ENCODE measurements around the gene IPO4.
"Not testable (repeated sequence)": the region's sequence is repeated elsewhere in the genome, so short reads cannot be mapped to it uniquely, and the experiment has no call there.

The IPO4 gene

GRCh38 chr14:24228902-24229301 is 40.3 kb upstream of the IPO4 start:
- H3K36me3 Mint-ChIP-seq (ENCODE audit: low read depth), result peaks cover 15% of the 10 kb centered on the region
- no peak for ATAC-seq
- peaks cover 38% of the 10 kb centered on the region for H3K4me1 Mint-ChIP-seq
- no peaks in the 10 kb centered on the region for H3K27me3 Mint-ChIP-seq
- H3K9me3 Mint-ChIP-seq, result no peaks in the 10 kb centered on the region
- H3K27ac Mint-ChIP-seq, result no peak overlapping the region
- no peak overlapping the region for H3K4me3 Mint-ChIP-seq
- DNase-seq, result no peak

GRCh38 chr14:24226473-24226872 is 37.9 kb upstream of the IPO4 start:
- Mint-ChIP-seq H3K27ac (no peak overlapping the region), H3K9me3 (no peaks in the 10 kb centered on the region), H3K4me1 (peaks cover 28% of the 10 kb centered on the region), H3K4me3 (no peak overlapping the region), H3K27me3 (no peaks in the 10 kb centered on the region), H3K36me3 (ENCODE audit: low read depth) (peaks cover 15% of the 10 kb centered on the region)
- ATAC-seq, result no peak
- DNase-seq, result no peak

- Mint-ChIP-seq H3K36me3 (ENCODE audit: low read depth) (peaks cover 15% of the 10 kb centered on the region), H3K4me1 (peaks cover 21% of the 10 kb centered on the region), H3K9me3 (no peaks in the 10 kb centered on the region), H3K27me3 (no peaks in the 10 kb centered on the region), H3K27ac (peak overlapping the region; percentile 17), H3K4me3 (no peak overlapping the region)
- ATAC-seq (no peak), DNase-seq (no peak)
These were observed 36.0 kb upstream of the IPO4 start for GRCh38 chr14:24224618-24225071.

- not testable (repeated sequence) for H3K27me3 Mint-ChIP-seq, DNase-seq, H3K9me3 Mint-ChIP-seq, ATAC-seq, H3K4me3 Mint-ChIP-seq, H3K27ac Mint-ChIP-seq
- Mint-ChIP-seq H3K4me1 (peaks cover 14% of the 10 kb centered on the region), H3K36me3 (ENCODE audit: low read depth) (peaks cover 19% of the 10 kb centered on the region)
These were observed 34.4 kb upstream of the IPO4 start for GRCh38 chr14:24222987-24223386.

- DNase-seq (no peak), ATAC-seq (no peak)
- Mint-ChIP-seq H3K36me3 (ENCODE audit: low read depth) (peaks cover 6% of the 10 kb centered on the region), H3K27ac (no peak overlapping the region), H3K27me3 (no peaks in the 10 kb centered on the region), H3K4me3 (no peak overlapping the region), H3K9me3 (no peaks in the 10 kb centered on the region), H3K4me1 (peaks cover 18% of the 10 kb centered on the region)
These were observed 30.9 kb upstream of the IPO4 start for GRCh38 chr14:24219521-24219920.

- H3K4me1 Mint-ChIP-seq, result peaks cover 21% of the 10 kb centered on the region
- H3K36me3 Mint-ChIP-seq (ENCODE audit: low read depth), result peaks cover 8% of the 10 kb centered on the region
- H3K27ac Mint-ChIP-seq, result no peak overlapping the region
- H3K4me3 Mint-ChIP-seq, result no peak overlapping the region
- ATAC-seq (no peak), DNase-seq (no peak)
- no peaks in the 10 kb centered on the region for H3K9me3 Mint-ChIP-seq
- H3K27me3 Mint-ChIP-seq, result no peaks in the 10 kb centered on the region
These were observed 30.5 kb upstream of the IPO4 start for GRCh38 chr14:24219080-24219479.

GRCh38 chr14:24216876-24217275 is 28.3 kb upstream of the IPO4 start:
- not testable (repeated sequence) for ATAC-seq, DNase-seq, H3K9me3 Mint-ChIP-seq, H3K4me3 Mint-ChIP-seq, H3K27me3 Mint-ChIP-seq, H3K27ac Mint-ChIP-seq
- Mint-ChIP-seq H3K4me1 (peaks cover 39% of the 10 kb centered on the region), H3K36me3 (ENCODE audit: low read depth) (peaks cover 18% of the 10 kb centered on the region)

- Mint-ChIP-seq H3K4me3 (peak overlapping the region; percentile 99), H3K4me1 (peaks cover 44% of the 10 kb centered on the region), H3K27me3 (peaks cover 2% of the 10 kb centered on the region), H3K27ac (peak overlapping the region; percentile 99), H3K36me3 (ENCODE audit: low read depth) (peaks cover 23% of the 10 kb centered on the region), H3K9me3 (no peaks in the 10 kb centered on the region)
- ATAC-seq (no peak), DNase-seq (no peak)
These were observed 27.7 kb upstream of the IPO4 start for GRCh38 chr14:24216345-24216699.

- Mint-ChIP-seq H3K4me1 (peaks cover 46% of the 10 kb centered on the region), H3K4me3 (peak within 1 kb of the TSS; percentile 99), H3K36me3 (ENCODE audit: low read depth) (peaks cover 26% of the 10 kb centered on the region), H3K27me3 (peaks cover 2% of the 10 kb centered on the region), H3K27ac (peak within 1 kb of the TSS; percentile 99), H3K9me3 (no peaks in the 10 kb centered on the region)
- peak; percentile 67 for ATAC-seq
- peak; percentile 86 for DNase-seq
These were observed 27.1 kb upstream of the IPO4 start, which contains the start of gene MDP1 for GRCh38 chr14:24215495-24216344. Gene MDP1 (minus strand): TSS chr14:24216066. CDS start chr14:24215955, 111 bp downstream.

- ATAC-seq (no peak), DNase-seq (no peak)
- H3K9me3 Mint-ChIP-seq, result no peaks in the 10 kb centered on the region
- peaks cover 37% of the 10 kb centered on the region for H3K36me3 Mint-ChIP-seq (ENCODE audit: low read depth)
- peak overlapping the region; percentile 99 for H3K4me3 Mint-ChIP-seq
- peaks cover 2% of the 10 kb centered on the region for H3K27me3 Mint-ChIP-seq
- peaks cover 50% of the 10 kb centered on the region for H3K4me1 Mint-ChIP-seq
- peak overlapping the region; percentile 99 for H3K27ac Mint-ChIP-seq
These were observed 25.4 kb upstream of the IPO4 start for GRCh38 chr14:24213866-24214662.

- H3K27ac Mint-ChIP-seq, result peak within 1 kb of the TSS; percentile 99
- peak; percentile 90 for ATAC-seq
- H3K36me3 Mint-ChIP-seq (ENCODE audit: low read depth), result peaks cover 41% of the 10 kb centered on the region
- H3K4me3 Mint-ChIP-seq, result peak within 1 kb of the TSS; percentile 99
- H3K9me3 Mint-ChIP-seq, result no peaks in the 10 kb centered on the region
- peaks cover 2% of the 10 kb centered on the region for H3K27me3 Mint-ChIP-seq
- peak; percentile 97 for DNase-seq
- H3K4me1 Mint-ChIP-seq, result peaks cover 50% of the 10 kb centered on the region
These were observed 24.6 kb upstream of the IPO4 start, which contains the start of gene CHMP4A for GRCh38 chr14:24212924-24213865. Gene CHMP4A (minus strand): TSS chr14:24213488. CDS start chr14:24213439, 49 bp downstream.

GRCh38 chr14:24211311-24211710 is 22.7 kb upstream of the IPO4 start:
- Mint-ChIP-seq H3K4me3 (peak overlapping the region; percentile 99), H3K27me3 (peaks cover 2% of the 10 kb centered on the region), H3K36me3 (ENCODE audit: low read depth) (peaks cover 57% of the 10 kb centered on the region), H3K27ac (peak overlapping the region; percentile 29), H3K9me3 (no peaks in the 10 kb centered on the region), H3K4me1 (peaks cover 65% of the 10 kb centered on the region)
- ATAC-seq (no peak), DNase-seq (no peak)

GRCh38 chr14:24207625-24208024 is 19.0 kb upstream of the IPO4 start:
- Mint-ChIP-seq H3K27ac (no peak overlapping the region), H3K9me3 (peaks cover 5% of the 10 kb centered on the region), H3K4me3 (no peak overlapping the region), H3K4me1 (peaks cover 43% of the 10 kb centered on the region), H3K36me3 (ENCODE audit: low read depth) (peaks cover 70% of the 10 kb centered on the region), H3K27me3 (no peaks in the 10 kb centered on the region)
- ATAC-seq (no peak), DNase-seq (no peak)

GRCh38 chr14:24207104-24207551 is 18.5 kb upstream of the IPO4 start:
- Mint-ChIP-seq H3K4me1 (peaks cover 40% of the 10 kb centered on the region), H3K27ac (peak overlapping the region; percentile 10), H3K27me3 (no peaks in the 10 kb centered on the region), H3K4me3 (no peak overlapping the region), H3K9me3 (peaks cover 6% of the 10 kb centered on the region), H3K36me3 (ENCODE audit: low read depth) (peaks cover 73% of the 10 kb centered on the region)
- DNase-seq, result no peak
- no peak for ATAC-seq
